AG04449 (cell line): Measurements from ENCODE around the gene FANCB.

Experiments used
- CTCF ChIA-PET: fragments of 350-600 bp; formaldehyde crosslinking; extraction: SDS; loops from one replicate; lab custom pipeline; 2021; ENCODE audit warnings: antibody characterized with exemption; lab: Yijun Ruan, JAX
- POLR2A ChIA-PET: fragments of 400-600, 350-600 bp; formaldehyde crosslinking; extraction: SDS; loops from one replicate; lab custom pipeline; 2020; ENCODE audit warnings: antibody characterized with exemption, inconsistent platforms; lab: Yijun Ruan, JAX
- DNase-seq: peaks from one replicate; pipeline ENCODE4 v3.0.0-alpha.2; 2010; ENCODE audit warnings: low read depth, low spot score
- H3K4me3 ChIP-seq: 2 replicates; pipeline ENCODE4 v1.5.1; 2011; ENCODE audit warnings: low read depth, mild to moderate bottlenecking, control low read depth, low read length
- TF ChIP-seq, protein P1 (sequence below): IDR thresholded peaks from one replicate; pipeline ENCODE4 v1.5.1; 2011; ENCODE audit warnings: mild to moderate bottlenecking, moderate library complexity, low read length, control low read depth, inconsistent platforms; ENCODE audit not compliant: insufficient read depth; ENCODE audit errors: missing control alignments

FANCB gene

DNA sequence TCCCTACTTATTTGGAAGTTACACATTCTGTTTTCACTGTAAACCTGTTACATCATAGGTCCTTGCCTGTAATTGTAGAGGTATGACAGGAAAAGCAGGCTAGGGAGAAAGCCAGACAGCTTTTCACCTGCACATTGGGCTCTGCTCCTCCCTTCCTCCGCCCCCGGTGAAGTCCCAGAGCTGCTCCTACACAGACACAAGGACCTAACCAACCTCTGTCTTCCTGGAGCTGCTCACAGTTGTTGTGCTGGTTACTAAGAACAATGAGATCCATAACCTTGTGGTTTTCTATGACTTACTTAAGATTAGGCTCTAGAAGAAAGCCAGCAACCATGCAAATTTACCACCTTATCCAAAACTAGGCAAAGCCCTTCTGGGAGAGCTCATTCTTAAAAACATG is 40.4 kb upstream of the FANCB start:
- ChIA-PET POLR2A (no interaction called here), CTCF (no interaction called here)
- TF ChIP-seq, protein P1, sequence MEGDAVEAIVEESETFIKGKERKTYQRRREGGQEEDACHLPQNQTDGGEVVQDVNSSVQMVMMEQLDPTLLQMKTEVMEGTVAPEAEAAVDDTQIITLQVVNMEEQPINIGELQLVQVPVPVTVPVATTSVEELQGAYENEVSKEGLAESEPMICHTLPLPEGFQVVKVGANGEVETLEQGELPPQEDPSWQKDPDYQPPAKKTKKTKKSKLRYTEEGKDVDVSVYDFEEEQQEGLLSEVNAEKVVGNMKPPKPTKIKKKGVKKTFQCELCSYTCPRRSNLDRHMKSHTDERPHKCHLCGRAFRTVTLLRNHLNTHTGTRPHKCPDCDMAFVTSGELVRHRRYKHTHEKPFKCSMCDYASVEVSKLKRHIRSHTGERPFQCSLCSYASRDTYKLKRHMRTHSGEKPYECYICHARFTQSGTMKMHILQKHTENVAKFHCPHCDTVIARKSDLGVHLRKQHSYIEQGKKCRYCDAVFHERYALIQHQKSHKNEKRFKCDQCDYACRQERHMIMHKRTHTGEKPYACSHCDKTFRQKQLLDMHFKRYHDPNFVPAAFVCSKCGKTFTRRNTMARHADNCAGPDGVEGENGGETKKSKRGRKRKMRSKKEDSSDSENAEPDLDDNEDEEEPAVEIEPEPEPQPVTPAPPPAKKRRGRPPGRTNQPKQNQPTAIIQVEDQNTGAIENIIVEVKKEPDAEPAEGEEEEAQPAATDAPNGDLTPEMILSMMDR = no peak
- no peak overlapping the region for H3K4me3 ChIP-seq
- DNase-seq = no peak

DNA sequence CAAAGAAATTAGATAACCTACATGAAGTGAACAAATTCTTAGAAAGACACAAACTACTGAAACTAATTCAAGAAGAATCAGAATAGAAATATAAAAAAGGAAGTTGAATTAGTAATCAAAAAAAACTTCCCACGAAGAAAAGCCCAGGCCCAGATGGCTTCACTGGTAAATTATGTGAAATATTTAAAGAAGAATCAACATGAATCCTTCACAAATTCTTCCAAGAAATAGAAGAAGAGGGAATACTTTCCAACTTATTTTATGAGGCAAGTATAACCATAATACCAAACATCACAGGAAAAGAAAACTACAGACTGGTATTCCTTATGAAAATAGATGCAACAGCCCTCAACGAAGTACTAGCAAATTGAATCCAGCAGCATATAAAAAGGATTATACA is 31.0 kb upstream of the FANCB start:
- ChIA-PET POLR2A (no interaction called here), CTCF (no interaction called here)
- no peak overlapping the region for H3K4me3 ChIP-seq
- peak; percentile 44 for DNase-seq
- TF ChIP-seq, protein P1 = no peak

DNA sequence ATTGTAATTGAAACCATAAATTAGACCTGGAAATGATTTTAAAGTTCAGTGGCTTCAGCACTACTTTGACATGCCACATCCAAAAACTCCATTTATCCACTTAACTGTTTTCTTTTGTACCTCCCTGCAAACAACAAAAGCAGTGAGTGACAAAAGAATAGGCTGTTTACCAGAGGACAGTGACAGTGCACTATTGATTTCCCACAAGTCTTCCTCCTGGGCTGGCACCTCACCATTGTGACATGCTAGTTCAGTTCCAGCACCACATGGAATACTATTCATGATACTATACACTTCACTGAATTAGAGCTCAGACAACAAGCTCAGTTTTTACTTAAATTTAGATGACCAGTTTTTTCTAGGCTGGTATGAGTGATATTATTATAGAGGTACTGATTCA is 29.7 kb upstream of the FANCB start:
- CTCF ChIA-PET = no interaction called here
- no peak overlapping the region for H3K4me3 ChIP-seq
- POLR2A ChIA-PET = no interaction called here
- TF ChIP-seq, protein P1 = no peak
- no peak for DNase-seq

DNA sequence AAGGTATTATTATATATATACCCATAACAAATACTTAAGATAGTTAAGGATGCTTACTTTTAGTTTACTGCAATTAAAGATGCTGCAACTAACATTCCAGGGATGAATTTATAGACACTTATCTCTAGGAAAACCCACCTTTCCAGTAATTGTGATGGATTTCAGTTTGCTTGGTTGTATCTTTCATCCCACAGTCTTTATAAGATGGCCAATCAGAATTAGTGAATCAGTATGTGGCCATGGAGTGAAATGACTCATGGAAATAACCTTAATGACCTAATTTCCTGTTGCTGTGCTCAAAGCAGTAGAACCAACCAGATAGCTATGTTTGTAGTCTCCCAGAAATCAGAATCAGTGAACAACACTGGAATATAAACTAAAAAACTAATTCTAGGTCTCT is 26.7 kb upstream of the FANCB start:
- ChIA-PET CTCF (no interaction called here), POLR2A (no interaction called here)
- no peak for DNase-seq
- TF ChIP-seq, protein P1 = no peak
- H3K4me3 ChIP-seq = no peak overlapping the region

DNA sequence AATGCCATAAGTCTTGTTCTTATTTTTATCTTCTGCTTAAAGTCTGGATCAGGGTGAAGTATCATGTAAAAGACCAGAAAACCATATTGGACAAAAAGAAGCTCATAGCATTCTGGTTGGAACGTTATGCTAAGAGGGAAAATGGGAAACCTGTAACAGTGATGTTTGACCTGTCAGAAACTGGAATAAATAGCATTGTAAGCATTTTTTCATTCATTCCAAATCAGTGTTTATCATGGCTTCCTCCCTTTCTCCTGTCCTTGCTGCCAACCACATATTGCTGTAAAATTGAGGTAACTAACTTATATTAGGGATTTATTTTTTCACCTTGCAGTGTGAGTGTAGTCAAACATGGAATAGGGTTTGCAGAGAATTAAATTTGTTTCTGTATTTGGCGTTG is 24.2 kb upstream of the FANCB start:
- H3K4me3 ChIP-seq = no peak overlapping the region
- TF ChIP-seq, protein P1 = no peak
- ChIA-PET CTCF (interaction anchor here (1.2 kb wide), 1 partner anchor 247 kb away, joined by 3 read pairs; no protein-coding TSS in a partner anchor), POLR2A (no interaction called here)
- no peak for DNase-seq

DNA sequence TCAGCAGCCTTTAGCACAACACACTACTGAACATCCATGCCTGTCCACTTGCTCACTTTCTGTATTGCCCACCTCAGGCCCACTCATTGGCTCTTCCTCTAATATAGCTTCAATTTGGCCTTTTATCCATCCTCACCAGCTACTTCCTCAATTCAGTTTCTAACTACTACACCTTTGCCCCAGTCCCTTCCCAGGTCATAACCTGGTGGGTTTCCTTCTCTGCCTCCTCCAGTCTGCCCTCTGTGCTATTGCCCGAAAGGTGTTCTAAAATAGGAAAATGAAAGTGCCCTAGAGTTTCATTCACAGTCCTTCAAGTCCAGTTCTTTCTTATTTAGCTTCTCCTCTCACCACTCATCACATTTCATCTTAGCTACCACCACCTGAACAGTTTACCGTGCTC is 23.4 kb upstream of the FANCB start:
- ChIA-PET CTCF (no interaction called here), POLR2A (no interaction called here)
- TF ChIP-seq, protein P1 = no peak
- H3K4me3 ChIP-seq = no peak overlapping the region
- DNase-seq = no peak
